NCI-H446 (cell line): Measurements from ENCODE around the gene DNAJC12.
"Not testable (repeated sequence)": the region's sequence is repeated elsewhere in the genome, so short reads cannot be mapped to it uniquely, and the experiment has no call there.

ENCODE experiments used
- DNase-seq, 2 experiments: peaks; one replicate each; lab custom pipeline; 2025; lab: John Stamatoyannopoulos, UW

The DNAJC12 gene

DNA sequence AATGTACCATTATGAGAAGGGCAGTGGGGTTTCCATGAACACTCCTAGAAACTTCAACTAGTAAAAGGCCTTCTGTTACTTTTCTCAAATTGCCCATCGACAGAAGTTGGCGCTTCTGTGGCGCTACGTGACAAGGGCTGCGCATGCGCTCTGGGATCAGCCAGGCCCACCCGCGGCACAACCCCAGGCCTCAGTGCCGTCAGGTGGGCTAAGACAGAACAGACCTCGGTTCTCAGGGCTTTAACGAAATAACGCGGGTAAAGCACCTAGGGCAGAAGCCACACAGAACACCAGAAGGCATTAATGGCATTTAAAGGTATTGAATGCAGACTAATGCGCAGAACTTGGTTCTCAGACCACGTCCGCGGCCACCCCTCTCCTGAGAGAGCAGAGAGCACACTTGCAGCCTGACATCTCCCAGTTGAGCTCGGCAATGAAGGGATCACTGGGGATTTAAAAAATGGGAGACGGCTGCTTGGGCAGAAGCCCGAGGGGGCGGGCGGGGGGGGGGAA is 74.4 kb downstream of the DNAJC12 start:
- peak; percentile 58 to 80 for DNase-seq

- not testable (repeated sequence) for DNase-seq
Observed at GRCh38 chr10:67762567-67762966, 75.4 kb downstream of the DNAJC12 start.

- no peak for DNase-seq
Observed at GRCh38 chr10:67760272-67760671, 77.7 kb downstream of the DNAJC12 start.
